GM12891 (cell line): ENCODE results near the gene DNAJC5.

Experiments used
- PAX5 ChIP-seq: IDR thresholded peaks from 2 replicates; pipeline ENCODE4 v1.6.1; 2011; ENCODE audit warnings: low read length, moderate library complexity, mild to moderate bottlenecking; ENCODE audit not compliant: insufficient read depth, severe bottlenecking
- POLR2A ChIP-seq: IDR thresholded peaks from 2 replicates; pipeline ENCODE4 v1.6.1; 2011; ENCODE audit warnings: low read depth, low read length, control low read depth
- POLR2AphosphoS5 ChIP-seq: IDR thresholded peaks from 2 replicates; pipeline ENCODE4 v1.6.1; 2011; ENCODE audit warnings: low read depth, low read length, control low read depth
- SPI1 ChIP-seq: IDR thresholded peaks from 2 replicates; pipeline ENCODE4 v1.6.1; 2011; ENCODE audit warnings: low read depth, low read length, control low read depth
- TAF1 ChIP-seq: IDR thresholded peaks from 2 replicates; pipeline ENCODE4 v1.6.1; 2011; ENCODE audit warnings: low read depth, low read length, control low read depth

GRCh38 chr20:63898882-63899558 is 4.1 kb downstream of the DNAJC5 start:
- no peak for TF ChIP-seq POLR2A
- no peak for TF ChIP-seq POLR2AphosphoS5
- TF ChIP-seq SPI1, result no peak
- no peak for TF ChIP-seq TAF1
- no peak for TF ChIP-seq PAX5
